Breast epithelium (tissue), 3 donors: ENCODE data around the gene SIGLEC9.

ENCODE experiments used
- POLR2AphosphoS5 ChIP-seq, 3 donors: sonication (generic); formaldehyde crosslinking; IDR thresholded peaks; one replicate each; pipeline ENCODE4 v1.6.1; 2017; ENCODE audit warnings: antibody characterized with exemption in 3 of 3
- TF ChIP-seq, protein P1 (sequence below), 3 donors: fragments of 450-650 bp; IDR thresholded peaks; one replicate each; pipeline ENCODE4 v1.5.1; 2016 to 2017; ENCODE audit warnings: antibody characterized with exemption in 3 of 3, mild to moderate bottlenecking in 3 of 3, moderate library complexity in 3 of 3

DNA sequence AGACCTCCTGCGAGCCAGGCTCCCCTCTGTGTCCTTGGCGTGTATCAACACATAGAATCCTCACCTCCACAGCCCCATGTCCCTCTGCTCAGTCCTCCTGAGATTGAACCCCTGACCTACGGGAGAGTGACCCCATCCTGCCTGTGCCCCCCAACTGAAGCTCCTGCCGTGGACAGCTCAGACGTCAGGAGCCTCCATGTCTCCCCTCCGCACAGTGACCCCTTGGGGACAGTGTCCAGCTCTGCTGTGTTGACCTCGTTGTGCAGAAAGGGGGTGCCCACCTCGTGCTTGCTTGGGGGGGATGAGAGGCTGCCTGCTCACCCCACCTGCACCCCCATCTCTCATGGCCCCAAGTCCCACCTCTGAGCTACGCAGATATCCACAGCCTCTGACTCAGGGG, 490 bp upstream of the SIGLEC9 start:
- TF ChIP-seq, protein P1, sequence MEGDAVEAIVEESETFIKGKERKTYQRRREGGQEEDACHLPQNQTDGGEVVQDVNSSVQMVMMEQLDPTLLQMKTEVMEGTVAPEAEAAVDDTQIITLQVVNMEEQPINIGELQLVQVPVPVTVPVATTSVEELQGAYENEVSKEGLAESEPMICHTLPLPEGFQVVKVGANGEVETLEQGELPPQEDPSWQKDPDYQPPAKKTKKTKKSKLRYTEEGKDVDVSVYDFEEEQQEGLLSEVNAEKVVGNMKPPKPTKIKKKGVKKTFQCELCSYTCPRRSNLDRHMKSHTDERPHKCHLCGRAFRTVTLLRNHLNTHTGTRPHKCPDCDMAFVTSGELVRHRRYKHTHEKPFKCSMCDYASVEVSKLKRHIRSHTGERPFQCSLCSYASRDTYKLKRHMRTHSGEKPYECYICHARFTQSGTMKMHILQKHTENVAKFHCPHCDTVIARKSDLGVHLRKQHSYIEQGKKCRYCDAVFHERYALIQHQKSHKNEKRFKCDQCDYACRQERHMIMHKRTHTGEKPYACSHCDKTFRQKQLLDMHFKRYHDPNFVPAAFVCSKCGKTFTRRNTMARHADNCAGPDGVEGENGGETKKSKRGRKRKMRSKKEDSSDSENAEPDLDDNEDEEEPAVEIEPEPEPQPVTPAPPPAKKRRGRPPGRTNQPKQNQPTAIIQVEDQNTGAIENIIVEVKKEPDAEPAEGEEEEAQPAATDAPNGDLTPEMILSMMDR (IDR thresholded peaks at IDR 0.05): no peak
- TF ChIP-seq POLR2AphosphoS5 (IDR thresholded peaks at IDR 0.05): no peak
